ENCODE results near the gene SETD3.
A peak's percentile ranks its signal among the peaks of the same experiment; 100 is the strongest.

The SETD3 gene

GRCh38 chr14:99479906-99480869 is at the start of gene SETD3:
Gene SETD3, minus strand, starts transcription at chr14:99480859. Its CDS starts 15,054 bp downstream, at chr14:99465805.
- DNase-seq: peak; percentile 20 to 28

GRCh38 chr14:99529899-99530298 is 49.2 kb upstream of the SETD3 start:
- DNase-seq: no peak

GRCh38 chr14:99527427-99528076 is 46.9 kb upstream of the SETD3 start:
- DNase-seq: no peak

- DNase-seq: no peak
These were observed 46.4 kb upstream of the SETD3 start for GRCh38 chr14:99527026-99527425.

GRCh38 chr14:99525699-99526080 is 45.0 kb upstream of the SETD3 start:
- no peak for DNase-seq

GRCh38 chr14:99524804-99525698 is 44.4 kb upstream of the SETD3 start:
- no peak for DNase-seq

- no peak for DNase-seq
These were observed 43.5 kb upstream of the SETD3 start for GRCh38 chr14:99524091-99524661.

GRCh38 chr14:99523704-99524055 is 43.0 kb upstream of the SETD3 start:
- no peak for DNase-seq

- no peak for DNase-seq
These were observed 42.5 kb upstream of the SETD3 start for GRCh38 chr14:99522934-99523703.

- no peak for DNase-seq
These were observed 41.8 kb upstream of the SETD3 start for GRCh38 chr14:99522457-99522891.

GRCh38 chr14:99522025-99522401 is 41.4 kb upstream of the SETD3 start:
- DNase-seq: no peak

GRCh38 chr14:99521176-99522024 is 40.7 kb upstream of the SETD3 start:
- DNase-seq: no peak

- DNase-seq: no peak
These were observed 40.0 kb upstream of the SETD3 start for GRCh38 chr14:99520571-99521081.

GRCh38 chr14:99519931-99520421 is 39.3 kb upstream of the SETD3 start:
- DNase-seq: no peak

GRCh38 chr14:99519347-99519881 is 38.8 kb upstream of the SETD3 start:
- DNase-seq: no peak

GRCh38 chr14:99518441-99519346 is 38.0 kb upstream of the SETD3 start:
- DNase-seq: peak; percentile 72 to 83

GRCh38 chr14:99517643-99518381 is 37.2 kb upstream of the SETD3 start:
- DNase-seq: no peak
